NCI-H226 (cell line): Measurements from ENCODE around the gene MCHR1.

Experiments used
- DNase-seq: peaks from one replicate; pipeline ENCODE4 v3.0.0-alpha.2; 2015

The MCHR1 gene

GRCh38 chr22:40728731-40729189 lies 49.5 kb downstream of the MCHR1 start:
- DNase-seq: no peak

- no peak for DNase-seq
Observed at GRCh38 chr22:40729284-40729683, 50.0 kb downstream of the MCHR1 start.
